Activated CD4-positive, alpha-beta T cell treated with anti-CD3 and anti-CD28 coated beads, Interleukin-2, amount 50 U/mL, for 16 hours (primary cell): ENCODE results near the gene BZW2.
"Not testable (repeated sequence)": the region's sequence is repeated elsewhere in the genome, so short reads cannot be mapped to it uniquely, and the experiment has no call there.

Source experiments
- DNase-seq: peaks from one replicate; pipeline ENCODE4 v3.0.0-alpha.2; 2020

Gene BZW2

DNA sequence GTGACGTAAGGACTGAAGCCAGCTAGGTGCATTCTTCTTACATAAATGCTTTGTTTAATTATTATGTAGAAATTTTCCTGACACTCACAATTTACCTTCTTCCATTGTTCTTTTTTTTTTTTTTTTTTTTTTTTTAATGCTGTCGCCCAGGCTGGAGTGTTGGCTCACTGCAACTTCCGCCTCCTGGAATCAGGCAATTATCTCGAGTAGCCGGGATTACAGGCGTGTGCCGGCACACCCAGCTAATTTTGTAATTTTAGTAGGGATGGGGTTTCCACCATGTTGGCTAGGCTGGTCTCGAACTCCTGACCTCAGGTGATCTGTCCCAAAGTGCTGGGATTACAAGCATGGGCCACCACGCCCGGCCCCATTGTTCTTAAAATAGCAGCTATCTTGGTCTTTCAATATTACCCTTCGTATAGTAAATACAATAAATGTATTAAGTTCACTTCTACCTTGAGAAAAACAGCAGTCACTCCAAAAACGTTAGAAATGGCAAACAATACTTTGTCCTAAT is 32.1 kb downstream of the BZW2 start:
- DNase-seq: no peak

DNA sequence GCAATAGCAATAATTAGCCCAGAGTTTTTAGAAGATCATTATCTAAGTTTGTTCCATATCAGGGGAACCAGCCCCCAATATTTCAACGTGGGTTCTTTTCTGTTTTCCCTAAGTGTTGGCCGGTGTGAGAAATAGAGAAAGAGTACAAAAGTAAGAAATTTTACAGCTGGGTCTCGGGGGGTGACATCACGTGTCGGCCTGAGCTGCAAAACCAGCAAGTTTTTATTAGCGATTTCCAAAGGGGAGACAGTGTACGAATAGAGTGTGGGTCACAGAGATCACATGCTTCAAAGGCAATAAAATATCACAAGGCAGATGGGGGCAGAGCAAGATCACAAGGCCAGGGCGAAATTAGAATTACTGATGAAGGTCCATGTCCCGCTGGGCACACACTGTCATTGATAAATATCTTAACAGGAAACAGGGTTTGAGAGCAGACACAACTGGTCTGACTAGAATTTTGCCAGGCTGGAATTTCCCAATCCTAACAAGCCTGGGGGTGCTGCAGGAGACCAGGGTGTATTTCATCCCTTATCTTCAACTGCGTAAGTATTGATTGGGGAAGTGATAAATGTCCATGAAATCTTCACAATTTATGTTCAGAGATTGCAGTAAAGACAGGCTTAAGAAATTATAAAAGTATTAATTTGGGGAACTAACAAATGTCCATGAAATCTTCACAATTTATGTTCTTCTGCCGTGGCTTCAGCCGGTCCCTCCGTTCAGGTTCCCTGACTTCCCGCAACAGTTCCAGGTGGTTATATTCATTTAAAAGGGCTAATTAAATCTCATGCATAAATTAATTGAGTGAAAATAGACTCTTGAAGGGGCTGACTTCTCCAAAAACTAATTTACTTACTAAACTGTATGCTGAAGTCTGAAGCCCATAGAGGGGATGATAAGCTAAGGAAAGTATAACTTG is 32.9 kb downstream of the BZW2 start:
- DNase-seq: not testable (repeated sequence)

DNA sequence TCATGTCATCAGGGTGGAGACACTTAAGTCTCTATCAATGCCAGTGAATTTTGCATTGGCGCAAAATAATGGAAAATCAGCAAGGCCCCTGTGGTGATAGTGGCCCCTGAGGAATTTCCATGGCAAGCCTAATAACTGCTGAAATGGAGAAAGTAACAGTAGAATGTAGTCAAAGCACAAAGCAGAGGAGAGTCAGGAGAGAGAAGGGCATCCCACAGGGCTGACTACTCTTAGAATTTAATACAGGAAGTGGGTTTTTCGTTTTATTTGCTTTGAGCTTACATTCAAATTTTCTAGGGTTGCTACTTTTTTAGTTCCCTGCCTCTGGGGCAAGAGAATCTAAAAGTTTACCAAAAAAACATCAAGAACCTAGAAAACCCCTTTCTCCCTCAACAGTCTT is 39.0 kb downstream of the BZW2 start:
- no peak for DNase-seq

DNA sequence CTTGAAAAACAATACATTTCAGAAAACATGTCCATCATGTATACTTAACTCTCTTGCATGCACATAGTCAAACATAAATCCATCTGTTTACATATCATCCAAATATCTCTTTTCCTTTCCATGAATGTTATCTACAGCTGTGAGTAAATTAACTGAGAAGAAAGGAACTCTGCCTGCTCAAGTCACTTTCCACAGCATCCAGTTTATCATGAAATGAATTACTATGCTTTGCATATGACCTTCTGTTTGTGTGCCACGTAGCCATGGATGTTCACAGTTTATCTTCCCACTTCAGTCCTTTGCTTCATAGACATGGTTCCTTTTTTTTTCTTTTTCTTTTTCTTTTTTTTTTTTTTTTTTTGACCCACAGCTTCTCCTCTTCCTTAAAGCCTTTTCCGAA is 39.6 kb downstream of the BZW2 start:
- no peak for DNase-seq

DNA sequence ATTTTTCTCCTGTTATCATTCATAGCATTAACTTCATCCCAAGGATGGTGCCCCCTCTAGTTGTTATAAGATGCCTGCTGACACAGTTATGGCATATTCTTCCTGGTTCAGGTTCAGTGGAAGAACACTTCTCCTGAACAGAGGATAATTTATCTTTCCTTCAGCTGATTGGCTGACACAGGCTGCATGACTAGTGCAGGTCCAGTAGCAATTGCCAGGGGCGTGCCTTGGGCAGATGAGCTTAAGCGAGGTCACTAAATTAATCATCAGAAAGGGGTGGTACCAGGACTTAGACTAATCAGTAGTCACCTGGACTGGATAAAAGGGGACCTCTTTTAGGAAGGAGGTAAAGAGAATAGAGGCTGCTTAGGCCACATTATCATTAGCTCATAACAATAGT is 42.3 kb downstream of the BZW2 start:
- DNase-seq: no peak

DNA sequence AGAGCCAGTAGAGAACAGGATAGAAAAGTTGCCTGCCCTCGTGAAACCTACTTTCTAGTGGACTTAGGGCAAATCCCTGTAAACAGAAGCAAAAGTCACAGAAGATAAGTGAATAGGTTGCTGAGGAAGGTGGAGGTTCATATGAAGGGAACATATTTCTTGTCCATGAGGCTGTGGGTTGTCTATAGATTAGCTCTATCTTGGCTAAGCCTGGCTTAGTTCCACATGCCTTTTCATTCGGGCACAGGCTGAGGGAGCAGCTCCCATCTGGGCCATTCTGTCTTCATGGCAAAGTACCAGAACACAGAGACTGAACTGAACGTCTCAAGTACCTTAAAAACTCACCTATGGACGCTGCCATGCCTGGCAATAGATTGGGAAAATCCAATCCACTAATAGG is 45.3 kb downstream of the BZW2 start:
- no peak for DNase-seq

DNA sequence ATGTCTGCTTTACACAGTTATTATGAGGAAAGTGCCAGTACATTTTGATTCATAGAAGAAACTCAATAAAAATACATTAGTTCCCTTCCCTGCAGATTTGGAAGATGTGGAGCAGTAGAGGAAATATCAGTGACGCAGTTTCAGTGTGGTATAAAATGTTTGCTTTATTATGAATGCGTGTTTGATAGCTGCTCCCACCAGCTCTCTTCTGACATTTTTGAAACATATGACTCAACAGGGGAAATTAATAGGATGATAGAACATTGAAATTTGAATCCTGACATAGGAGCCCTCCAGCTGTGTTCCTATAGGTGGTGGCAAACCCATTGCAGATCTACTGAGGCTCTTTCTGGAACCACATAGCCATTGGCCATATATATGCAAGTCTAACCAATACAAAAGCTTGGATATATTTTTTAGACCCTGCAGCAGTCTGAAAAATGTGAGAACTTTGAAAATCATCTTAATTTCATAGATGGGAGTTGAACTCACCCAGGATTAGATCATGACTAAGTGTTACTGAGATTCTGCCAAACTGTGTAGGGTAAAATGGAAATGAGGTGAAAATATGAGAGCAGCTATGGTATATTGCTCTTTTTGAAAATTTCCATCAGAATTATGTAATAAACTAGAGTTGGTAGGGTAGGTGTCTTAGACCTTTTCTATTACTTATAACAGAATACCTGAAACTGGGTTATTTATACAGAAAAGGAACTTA is 47.8 kb downstream of the BZW2 start:
- DNase-seq: no peak

DNA sequence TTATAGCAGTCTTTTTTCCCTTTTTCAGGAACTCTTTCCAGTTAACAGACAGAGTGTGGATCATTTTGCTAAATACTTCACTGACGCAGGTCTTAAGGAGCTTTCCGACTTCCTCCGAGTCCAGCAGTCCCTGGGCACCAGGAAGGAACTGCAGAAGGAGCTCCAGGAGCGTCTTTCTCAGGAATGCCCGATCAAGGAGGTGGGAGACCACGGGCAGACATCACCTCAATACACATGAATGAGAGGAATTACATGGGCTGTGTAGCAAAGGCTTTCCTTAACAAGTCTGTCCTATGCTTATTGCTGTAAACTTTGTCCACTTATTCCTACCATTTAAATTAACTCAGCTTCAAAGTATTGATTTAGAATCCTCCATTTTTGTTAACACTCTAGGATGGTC is 48.8 kb downstream of the BZW2 start:
- no peak for DNase-seq

DNA sequence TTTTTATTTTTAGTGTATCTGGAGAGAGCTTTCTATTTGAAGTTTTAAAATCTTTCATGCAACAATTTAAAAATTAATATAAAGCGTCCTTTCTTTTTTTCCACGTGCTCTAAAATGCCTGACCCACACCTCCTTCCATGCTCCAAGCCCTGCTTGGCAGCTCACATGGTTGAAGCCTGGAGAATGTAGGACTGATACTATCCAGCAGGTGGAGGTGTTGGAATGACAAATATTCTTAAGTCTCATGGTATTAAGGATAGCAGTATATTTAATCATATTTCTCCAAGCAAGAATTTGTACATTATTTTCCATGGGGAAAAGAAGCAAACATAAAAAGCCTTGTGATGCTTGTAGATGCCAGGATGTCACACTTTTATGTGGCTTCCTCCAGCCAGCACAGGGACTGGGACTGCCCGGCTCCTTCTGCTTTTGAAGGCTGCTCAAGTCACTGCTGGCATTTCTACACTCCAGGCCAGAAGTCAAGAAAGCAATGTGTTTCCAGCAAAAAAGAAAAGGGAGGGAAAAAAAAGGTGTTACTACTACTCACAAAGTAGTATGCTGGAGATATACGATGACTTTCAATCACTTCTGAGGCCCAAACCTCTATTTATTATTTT is 49.7 kb downstream of the BZW2 start:
- no peak for DNase-seq

DNA sequence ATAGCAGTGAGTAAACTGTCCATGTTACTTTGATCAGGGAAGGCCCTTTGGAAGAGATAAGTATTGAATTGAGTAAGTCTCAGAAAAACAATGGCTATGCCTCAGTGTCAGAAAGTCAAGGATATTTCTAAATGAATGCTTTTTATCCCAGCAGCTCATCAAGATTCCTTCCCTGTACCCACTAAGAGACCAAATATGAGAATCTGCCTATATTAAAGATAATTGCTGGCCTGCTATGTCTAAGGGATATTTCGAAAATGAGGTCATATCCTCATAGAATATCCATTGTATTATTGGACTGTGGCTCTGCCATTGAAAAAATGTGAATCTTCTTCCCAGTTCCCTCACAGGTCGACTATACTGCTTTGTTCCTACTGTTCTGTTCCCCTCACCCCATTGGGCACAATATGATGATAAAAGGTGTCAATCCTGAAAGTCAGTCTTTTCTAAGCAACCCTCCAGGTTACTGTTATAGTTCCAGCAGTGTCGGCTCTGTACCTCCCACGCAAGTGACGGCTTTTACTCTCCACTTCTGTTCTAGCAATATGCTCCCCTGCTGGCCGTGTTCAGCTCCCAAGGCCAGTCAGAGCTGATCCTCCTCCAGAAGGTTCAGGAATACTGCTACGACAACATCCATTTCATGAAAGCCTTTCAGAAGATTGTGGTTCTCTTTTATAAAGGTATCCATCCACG is 51.7 kb downstream of the BZW2 start:
- no peak for DNase-seq

DNA sequence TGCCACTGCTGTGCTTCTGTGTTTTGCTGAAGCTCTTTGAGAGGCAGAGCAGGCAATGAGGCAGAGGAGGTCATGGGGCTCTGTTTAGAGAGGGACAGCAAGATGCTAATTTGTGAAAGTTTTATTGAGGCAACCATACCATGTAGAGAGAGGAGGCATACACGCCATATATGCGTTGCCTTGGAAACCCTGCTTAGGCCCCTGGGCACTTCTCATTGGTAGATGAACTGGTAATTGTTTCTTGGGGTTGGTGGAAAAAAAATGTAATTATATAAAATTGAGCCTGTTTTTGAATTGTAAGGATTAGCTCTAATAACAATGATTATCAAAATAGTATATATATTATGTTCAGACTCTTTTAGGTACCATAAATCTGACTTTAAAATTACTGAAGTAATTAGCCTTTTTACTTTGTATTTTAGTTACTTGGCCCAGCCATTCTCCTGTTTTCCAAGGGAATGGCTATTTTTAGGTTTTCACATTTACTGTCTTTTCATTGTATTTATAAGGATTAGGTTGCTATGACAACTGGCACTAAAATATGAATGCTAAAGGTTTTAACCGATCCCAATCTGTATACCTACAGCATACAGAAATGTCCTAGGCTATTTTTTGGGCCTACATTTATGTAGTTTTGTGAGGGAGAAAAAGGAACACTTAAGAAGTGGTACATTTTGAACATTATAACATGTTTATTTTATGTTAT is 52.4 kb downstream of the BZW2 start:
- DNase-seq: no peak

DNA sequence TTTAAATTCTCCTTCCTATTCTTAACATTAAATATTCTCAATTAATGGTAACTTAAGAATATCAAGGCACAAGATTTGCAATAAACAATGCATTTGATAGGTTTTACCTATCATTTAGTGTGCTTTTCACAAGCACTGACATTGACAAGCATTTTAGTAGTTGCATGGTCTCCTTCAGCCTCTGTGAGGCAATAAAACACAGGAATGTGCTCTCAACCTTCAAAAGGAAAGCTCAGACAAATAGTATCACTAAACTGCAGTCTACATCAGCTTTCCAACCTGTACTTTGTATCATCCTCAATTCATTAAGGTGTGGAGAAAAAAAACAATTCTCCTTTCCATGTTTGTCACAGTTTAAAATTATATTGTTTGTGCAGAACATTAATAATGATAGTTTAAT is 56.5 kb downstream of the BZW2 start:
- DNase-seq: no peak

DNA sequence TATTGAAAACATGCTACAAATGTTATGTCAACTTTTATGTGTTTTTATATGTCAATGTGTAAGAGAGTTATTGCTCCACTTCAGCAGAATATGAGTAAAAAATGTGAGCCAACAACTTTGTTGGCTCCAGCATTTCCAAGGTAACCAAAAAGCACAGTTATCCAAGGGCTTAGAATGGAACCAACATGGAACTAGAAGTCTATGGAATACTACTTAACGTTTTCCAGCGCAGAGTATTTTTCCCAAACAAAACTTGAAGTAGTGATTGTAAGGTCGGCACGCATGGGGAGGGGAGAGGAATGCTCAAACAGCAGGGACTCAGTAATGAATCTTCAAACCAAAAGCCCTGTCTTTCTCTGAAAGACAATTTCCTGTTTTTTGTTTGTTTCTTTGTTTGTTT is 62.5 kb downstream of the BZW2 start:
- no peak for DNase-seq

DNA sequence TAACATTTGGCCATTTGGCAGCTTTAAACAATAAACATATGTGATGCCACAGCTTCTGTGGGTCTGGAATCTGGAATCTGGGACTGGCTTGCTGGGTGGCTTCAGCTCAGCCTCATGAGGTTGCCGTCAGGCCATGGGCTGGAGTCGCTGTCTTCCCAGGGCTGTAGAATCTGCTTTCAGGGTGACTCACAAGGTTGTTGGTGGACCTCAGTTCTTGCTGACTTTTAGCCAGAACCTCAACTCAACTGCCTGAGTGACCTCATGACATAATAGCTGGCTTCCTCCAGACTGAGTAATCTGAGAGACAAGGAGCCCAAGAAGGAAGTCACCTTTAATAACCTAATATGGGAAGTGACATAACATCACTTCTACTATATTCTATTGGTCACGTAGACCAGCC is 63.0 kb downstream of the BZW2 start:
- peak; percentile 22 for DNase-seq

DNA sequence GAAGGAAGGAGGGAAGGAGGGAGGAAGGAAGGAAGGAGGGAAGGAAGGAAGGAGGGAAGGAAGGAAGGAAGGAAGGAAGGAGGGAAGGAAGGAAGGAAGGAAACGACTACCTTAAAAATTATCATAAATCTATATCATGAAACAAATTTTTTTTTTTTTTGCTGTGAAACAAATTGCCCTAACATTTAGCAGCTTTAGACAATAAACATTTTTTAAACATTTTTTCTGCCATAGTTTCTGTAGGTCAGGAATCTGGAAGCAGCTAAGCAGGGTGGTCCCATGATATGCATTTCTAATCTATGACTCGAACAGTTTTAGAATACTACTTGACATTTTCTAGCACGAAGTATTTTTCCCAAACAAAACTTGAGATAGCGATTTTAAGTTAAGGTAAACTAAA is 64.7 kb downstream of the BZW2 start:
- DNase-seq: no peak

DNA sequence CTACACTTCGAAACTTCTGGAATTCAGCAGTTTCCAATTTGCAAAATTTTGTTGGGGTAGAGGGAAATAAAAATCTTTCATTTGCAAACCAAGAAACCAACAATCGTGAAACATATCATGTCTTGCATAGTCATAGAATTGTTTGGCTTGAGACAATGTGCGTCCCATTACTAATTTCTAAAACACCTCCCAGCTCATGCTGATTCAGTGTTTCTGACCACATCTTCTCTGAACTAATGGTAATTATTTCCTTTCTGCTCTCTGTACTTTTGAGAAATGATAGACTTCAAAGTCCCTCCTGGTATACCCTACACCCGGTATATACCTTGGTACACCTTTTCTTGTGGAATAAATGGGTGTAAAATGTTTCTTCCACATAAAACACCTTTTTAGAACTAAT is 65.7 kb downstream of the BZW2 start:
- peak; percentile 67 for DNase-seq

DNA sequence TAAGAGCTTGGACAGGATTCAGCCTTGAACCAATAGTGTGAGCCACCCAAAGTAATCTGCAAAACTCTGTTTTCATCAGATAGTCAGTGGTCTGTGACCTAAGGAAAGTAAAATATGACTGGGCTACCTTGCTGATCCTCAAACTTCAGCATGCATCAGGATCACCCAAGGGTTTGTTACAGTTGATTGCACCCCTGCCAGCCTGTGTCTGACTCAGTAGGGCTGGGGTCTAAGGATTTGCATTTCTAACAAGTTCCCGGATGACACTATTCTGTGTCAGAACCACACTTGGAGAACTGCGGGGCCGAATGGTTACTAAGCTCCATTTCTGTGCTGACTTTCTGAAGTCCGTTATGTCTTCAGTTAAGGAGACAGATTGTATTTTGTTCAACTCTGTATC is 66.9 kb downstream of the BZW2 start:
- no peak for DNase-seq

DNA sequence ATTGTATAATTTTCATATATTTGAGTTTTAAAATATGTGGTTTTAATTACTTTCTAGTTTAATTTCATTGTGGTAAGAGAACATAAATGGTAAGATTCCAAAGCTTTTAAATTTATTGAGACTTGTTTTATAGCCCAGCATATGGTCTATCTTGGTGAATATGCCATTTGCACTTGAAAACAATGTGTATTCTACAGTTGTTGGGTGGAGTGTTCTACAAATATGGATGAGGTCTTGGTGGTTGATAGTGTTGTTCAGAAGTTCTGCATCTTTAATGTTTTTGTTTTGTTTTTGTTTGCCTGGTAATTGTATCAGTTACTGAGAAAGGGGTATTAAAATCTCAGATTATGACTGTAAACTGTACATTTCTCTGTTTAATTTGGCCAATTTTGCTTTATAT is 69.9 kb downstream of the BZW2 start:
- DNase-seq: no peak

DNA sequence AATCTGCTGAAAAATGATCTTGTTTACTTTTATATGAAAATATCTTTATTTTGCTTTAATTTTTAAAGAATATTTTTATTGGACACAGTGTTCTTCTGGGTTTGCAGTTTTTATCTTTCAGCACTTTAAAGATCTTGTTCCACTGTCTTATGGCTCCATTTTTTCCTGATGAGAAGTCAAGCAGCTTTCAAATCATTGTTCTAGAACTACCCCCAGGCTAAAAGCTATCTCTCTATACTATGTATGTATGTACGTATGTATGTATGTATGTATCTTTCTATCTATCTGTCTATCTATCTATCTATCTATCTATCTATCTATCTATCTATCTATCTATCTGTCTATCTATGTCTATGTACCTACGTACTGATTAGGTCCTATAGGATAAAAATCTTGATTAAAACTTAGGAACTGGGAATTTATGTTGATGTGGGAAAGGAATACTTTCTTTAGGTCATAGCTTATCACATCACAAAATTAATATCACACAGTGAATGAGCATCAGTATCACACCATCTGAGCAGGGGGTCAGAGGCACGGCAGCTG is 72.2 kb downstream of the BZW2 start:
- DNase-seq: no peak

DNA sequence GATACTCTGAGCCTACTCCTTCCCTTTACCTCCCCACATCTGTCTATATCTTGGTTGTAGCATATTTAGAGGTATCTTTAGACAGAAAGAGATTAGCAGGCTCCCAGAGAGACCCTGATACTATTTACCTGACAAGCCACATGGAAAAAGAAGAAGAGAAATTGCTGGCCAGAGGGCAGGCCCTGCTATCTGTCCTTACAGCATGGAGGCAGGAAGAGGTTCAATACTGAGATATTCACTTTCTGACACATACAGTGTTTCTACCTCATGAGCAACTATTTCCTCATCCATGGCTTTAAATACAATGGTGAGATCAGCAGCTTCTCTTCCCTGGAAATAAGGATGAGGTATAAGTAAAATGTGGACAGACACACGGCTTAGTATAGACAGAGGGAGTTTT is 73.7 kb downstream of the BZW2 start:
- no peak for DNase-seq

DNA sequence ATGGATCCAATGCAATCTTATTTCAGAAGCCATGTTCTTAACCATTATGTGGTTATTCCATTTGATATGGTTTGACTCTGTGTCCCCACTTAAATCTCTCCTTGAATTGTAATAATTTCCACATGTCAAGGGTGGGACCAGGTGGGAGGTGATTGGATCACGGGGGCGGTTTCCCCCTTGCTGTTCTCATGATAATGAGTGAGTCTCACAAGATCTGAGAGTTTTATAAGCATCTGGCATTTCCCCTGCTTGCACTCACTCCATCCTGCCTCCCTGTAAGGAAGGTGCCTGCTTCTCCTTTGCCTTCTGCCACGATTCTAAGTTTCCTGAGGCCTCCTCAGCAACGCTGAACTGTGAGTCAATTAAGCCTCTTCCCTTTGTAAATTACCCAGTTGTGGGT is 75.6 kb downstream of the BZW2 start:
- no peak for DNase-seq

DNA sequence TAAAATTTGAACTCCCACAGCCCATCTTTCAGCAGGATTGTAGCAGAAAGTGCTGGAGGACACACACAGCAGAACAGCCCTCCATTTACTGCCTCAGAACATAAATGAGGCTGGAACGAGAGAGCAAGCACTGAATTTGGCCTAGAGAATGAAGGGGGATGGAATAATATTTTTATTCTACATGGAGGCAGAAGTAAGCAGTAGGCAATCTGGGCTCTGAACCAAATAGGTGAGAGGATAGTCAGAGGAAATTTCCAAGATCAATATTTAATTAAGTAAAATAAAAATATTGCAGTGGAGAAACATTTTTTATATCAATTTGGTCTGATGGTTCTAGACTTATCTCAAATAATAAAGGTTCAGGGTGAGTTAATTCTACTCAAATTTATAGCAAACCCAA is 78.4 kb downstream of the BZW2 start:
- DNase-seq: no peak
